ENCODE data around the gene DRG2.

DNA sequence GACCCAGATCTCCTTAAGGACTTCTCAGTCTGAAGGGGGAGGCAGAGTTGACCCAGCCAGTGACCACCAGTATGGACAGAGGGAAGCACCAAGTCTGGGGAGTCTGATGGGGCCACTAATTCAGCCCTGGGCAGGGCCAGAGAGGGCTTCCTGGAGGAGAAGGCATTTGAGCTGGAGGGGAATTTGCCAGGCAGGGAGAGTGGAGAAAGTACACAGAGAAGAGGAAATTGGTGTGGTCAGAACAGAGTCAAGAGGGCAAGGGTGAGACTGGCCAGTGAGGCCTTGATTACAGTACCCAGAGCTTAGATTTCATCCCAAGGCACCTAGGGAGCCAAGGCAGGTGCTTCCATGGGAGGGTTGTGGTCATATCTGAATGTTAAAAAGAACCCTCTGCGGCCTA, 57.1 kb downstream of the DRG2 start:
- no peak for TF ChIP-seq GATA3 (IDR thresholded peaks at IDR 0.05; ENCODE audit: low read depth, low read length)
- no peak for TF ChIP-seq GATA2 (IDR thresholded peaks at IDR 0.05; ENCODE audit: low read depth, low read length)
